A549 (cell line): ENCODE results near the gene GET4.

Experiments used
- HDAC2 ChIP-seq: fragments of 200-600 bp; sonication (generic); IDR thresholded peaks from 2 replicates; pipeline ENCODE4 v1.6.1; 2016
- JUN ChIP-seq, 2 experiments: fragments of >200 bp; sonication (Bioruptor Twin); formaldehyde crosslinking; IDR thresholded peaks; 2 replicates in 1 of 2; 3 replicates in 1 of 2; pipeline ENCODE4 v1.6.1; 2016 to 2017
- MYC ChIP-seq: IDR thresholded peaks from 2 replicates; pipeline ENCODE4 v1.6.1; 2012; ENCODE audit warnings: mild to moderate bottlenecking, inconsistent platforms, low read length, improper control_type of control experiment, borderline replicate concordance
- POLR2A ChIP-seq: IDR thresholded peaks from 2 replicates; pipeline ENCODE4 v1.6.1; 2012; ENCODE audit warnings: mild to moderate bottlenecking, low read length
- RAD21 ChIP-seq, 2 experiments: fragments of >200 bp in 1 of 2; sonication (Bioruptor Twin) in 1 of 2; formaldehyde crosslinking in 1 of 2; IDR thresholded peaks in 1 of 2; conservative IDR thresholded peaks in 1 of 2; 2 replicates in 1 of 2; 3 replicates in 1 of 2; pipeline ENCODE4 v1.6.1; 2012 to 2018; ENCODE audit warnings: inconsistent platforms in 1 of 2
- RFX5 ChIP-seq: fragments of 450-650 bp; IDR thresholded peaks from 2 replicates; pipeline ENCODE4 v1.7.1; 2014; ENCODE audit warnings: antibody characterized with exemption, mild to moderate bottlenecking, moderate library complexity
- SREBF2 ChIP-seq: fragments of 450-650 bp; IDR thresholded peaks from 2 replicates; pipeline ENCODE4 v1.6.1; 2014; ENCODE audit warnings: mild to moderate bottlenecking, moderate library complexity
- ZFP36 ChIP-seq: fragments of 450-650 bp; IDR thresholded peaks from 2 replicates; pipeline ENCODE4 v1.6.1; 2014; ENCODE audit warnings: borderline replicate concordance; ENCODE audit not compliant: partially characterized antibody
- TF ChIP-seq, protein P1 (sequence below): fragments of >200 bp; sonication (Bioruptor Twin); formaldehyde crosslinking; IDR thresholded peaks from 3 replicates; pipeline ENCODE4 v1.5.1; 2016
- TF ChIP-seq, protein P2 (sequence below): IDR thresholded peaks from 2 replicates; pipeline ENCODE4 v1.6.1; 2012

DNA sequence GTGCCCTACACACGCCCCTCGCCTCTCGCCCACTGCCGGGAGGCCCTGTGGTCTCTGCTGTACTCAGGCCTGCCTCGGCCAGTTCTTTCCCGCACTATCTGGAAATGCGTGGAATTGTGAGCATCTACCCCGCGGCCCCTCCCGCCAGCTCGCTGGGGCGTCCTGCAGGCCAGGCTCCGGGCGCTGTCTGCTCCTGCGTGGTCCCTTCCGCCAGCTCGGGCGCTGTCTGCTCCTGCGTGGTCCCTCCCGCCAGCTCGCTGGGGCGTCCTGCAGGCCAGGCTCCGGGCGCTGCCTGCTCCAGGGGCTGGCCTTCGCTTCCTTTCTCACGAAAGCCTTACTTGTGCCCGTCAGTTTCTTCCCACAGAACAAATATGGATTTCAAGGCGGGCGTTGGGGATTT lies 14.9 kb downstream of the GET4 start:
- TF ChIP-seq, protein P1, sequence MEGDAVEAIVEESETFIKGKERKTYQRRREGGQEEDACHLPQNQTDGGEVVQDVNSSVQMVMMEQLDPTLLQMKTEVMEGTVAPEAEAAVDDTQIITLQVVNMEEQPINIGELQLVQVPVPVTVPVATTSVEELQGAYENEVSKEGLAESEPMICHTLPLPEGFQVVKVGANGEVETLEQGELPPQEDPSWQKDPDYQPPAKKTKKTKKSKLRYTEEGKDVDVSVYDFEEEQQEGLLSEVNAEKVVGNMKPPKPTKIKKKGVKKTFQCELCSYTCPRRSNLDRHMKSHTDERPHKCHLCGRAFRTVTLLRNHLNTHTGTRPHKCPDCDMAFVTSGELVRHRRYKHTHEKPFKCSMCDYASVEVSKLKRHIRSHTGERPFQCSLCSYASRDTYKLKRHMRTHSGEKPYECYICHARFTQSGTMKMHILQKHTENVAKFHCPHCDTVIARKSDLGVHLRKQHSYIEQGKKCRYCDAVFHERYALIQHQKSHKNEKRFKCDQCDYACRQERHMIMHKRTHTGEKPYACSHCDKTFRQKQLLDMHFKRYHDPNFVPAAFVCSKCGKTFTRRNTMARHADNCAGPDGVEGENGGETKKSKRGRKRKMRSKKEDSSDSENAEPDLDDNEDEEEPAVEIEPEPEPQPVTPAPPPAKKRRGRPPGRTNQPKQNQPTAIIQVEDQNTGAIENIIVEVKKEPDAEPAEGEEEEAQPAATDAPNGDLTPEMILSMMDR, result no peak
- no peak for TF ChIP-seq HDAC2
- TF ChIP-seq POLR2A, result no peak
- TF ChIP-seq, protein P2, sequence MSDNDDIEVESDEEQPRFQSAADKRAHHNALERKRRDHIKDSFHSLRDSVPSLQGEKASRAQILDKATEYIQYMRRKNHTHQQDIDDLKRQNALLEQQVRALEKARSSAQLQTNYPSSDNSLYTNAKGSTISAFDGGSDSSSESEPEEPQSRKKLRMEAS, result no peak
- no peak for TF ChIP-seq MYC
- no peak for TF ChIP-seq JUN (IDR thresholded peaks at IDR 0.05)
- TF ChIP-seq ZFP36, result no peak
- TF ChIP-seq SREBF2, result no peak
- no peak for TF ChIP-seq RAD21 (conservative IDR thresholded peaks at IDR 0.05 in 1 of 2, IDR thresholded peaks at IDR 0.05 in 1 of 2)
- TF ChIP-seq RFX5, result no peak
